HTERT RPE-1 (cell line): Measurements from ENCODE around the gene ST6GALNAC3.

Experiments used
- in situ Hi-C: fragments of 300-500 bp; cut with MboI; formaldehyde crosslinking; loops from 4 replicates; pipeline ENCODE4 v1.14.3; 2020; ENCODE audit warnings: low sequenced_read_pairs

The ST6GALNAC3 gene

GRCh38 chr1:76554283-76554682, 479.7 kb downstream of the ST6GALNAC3 start:
- in situ Hi-C loops = no loop called here

GRCh38 chr1:76562292-76562691, 487.7 kb downstream of the ST6GALNAC3 start:
- in situ Hi-C loops = no loop called here

- in situ Hi-C loops = no loop called here
These were observed 494.2 kb downstream of the ST6GALNAC3 start for GRCh38 chr1:76568573-76569238.

GRCh38 chr1:76571248-76571647, 496.7 kb downstream of the ST6GALNAC3 start:
- in situ Hi-C loops = no loop called here

GRCh38 chr1:76572229-76572628, 497.7 kb downstream of the ST6GALNAC3 start:
- in situ Hi-C loops = no loop called here

- in situ Hi-C loops = no loop called here
These were observed 502.5 kb downstream of the ST6GALNAC3 start for GRCh38 chr1:76576876-76577524.

GRCh38 chr1:76577525-76578185, 503.1 kb downstream of the ST6GALNAC3 start:
- in situ Hi-C loops = no loop called here

- in situ Hi-C loops = no loop called here
These were observed 505.7 kb downstream of the ST6GALNAC3 start for GRCh38 chr1:76580206-76580605.

GRCh38 chr1:76581712-76582111, 507.2 kb downstream of the ST6GALNAC3 start:
- in situ Hi-C loops = no loop called here

- in situ Hi-C loops = no loop called here
These were observed 508.8 kb downstream of the ST6GALNAC3 start for GRCh38 chr1:76583235-76583868.

- in situ Hi-C loops = no loop called here
These were observed 509.4 kb downstream of the ST6GALNAC3 start for GRCh38 chr1:76583875-76584477.

- in situ Hi-C loops = no loop called here
These were observed 511.6 kb downstream of the ST6GALNAC3 start for GRCh38 chr1:76585980-76586674.

- in situ Hi-C loops = no loop called here
These were observed 512.7 kb downstream of the ST6GALNAC3 start for GRCh38 chr1:76587212-76587611.

- in situ Hi-C loops = no loop called here
These were observed 516.9 kb downstream of the ST6GALNAC3 start for GRCh38 chr1:76591461-76591860.

- in situ Hi-C loops = no loop called here
These were observed 517.4 kb downstream of the ST6GALNAC3 start for GRCh38 chr1:76591963-76592362.

- in situ Hi-C loops = no loop called here
These were observed 518.6 kb downstream of the ST6GALNAC3 start for GRCh38 chr1:76593141-76593540.

GRCh38 chr1:76593618-76594017, 519.1 kb downstream of the ST6GALNAC3 start:
- in situ Hi-C loops = no loop called here

GRCh38 chr1:76595024-76595423, 520.5 kb downstream of the ST6GALNAC3 start:
- in situ Hi-C loops = no loop called here

GRCh38 chr1:76601465-76601864, 526.9 kb downstream of the ST6GALNAC3 start:
- in situ Hi-C loops = no loop called here

- in situ Hi-C loops = no loop called here
These were observed 533.2 kb downstream of the ST6GALNAC3 start for GRCh38 chr1:76607717-76608116.
